Measurements from ENCODE around the gene NUCKS1. TPM values are rescaled to one million over a fixed set of nuclear protein-coding genes. Genes with fewer than 3 reads are reported as not detected.

Gene NUCKS1
- total RNA-seq, 1 donor from 2014 or later: 202 TPM

DNA sequence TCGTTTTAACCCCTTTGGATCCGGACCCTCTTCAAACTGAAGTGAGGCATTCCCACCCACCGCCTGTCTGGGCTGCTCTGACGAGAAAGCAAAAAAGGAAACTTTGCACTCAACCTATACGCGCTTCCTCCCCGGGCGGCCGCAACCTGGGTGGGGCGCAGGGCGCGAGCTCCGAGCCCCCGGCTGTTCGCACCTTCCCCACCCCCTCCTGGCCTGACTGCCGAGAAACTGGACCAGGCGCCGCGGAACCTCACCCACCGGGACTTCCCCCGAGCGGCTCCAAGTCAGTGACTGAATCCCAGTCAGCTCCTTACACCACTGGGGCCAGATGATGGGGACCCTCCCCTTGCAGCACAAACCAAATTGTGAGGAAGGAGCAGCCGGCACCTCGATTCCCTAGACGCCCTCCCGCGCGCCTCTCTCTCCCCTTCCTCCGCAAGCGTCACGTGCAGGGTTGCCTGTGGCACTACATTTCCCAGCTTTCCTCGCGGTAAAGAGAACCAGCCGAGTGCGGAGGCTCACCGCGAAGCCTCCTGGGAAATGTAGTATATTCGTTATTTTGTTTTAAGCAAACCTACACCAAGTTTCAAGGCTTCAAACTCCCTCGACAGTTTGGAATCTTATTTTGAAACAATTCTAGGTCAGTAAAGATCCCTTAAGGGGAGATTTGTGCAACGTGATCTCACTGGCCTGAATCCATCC, 25.2 kb upstream of the NUCKS1 start, which contains the start of gene RAB29:
Gene RAB29, minus strand, starts transcription at position 468 of the 702 bp plus-strand sequence. CDS start 526 bp downstream, outside the sequence.
- intact Hi-C loops (cut with micrococcal nuclease): no loop called here
- ATAC-seq (peak; percentile 98), DNase-seq (peak; percentile 85)

DNA sequence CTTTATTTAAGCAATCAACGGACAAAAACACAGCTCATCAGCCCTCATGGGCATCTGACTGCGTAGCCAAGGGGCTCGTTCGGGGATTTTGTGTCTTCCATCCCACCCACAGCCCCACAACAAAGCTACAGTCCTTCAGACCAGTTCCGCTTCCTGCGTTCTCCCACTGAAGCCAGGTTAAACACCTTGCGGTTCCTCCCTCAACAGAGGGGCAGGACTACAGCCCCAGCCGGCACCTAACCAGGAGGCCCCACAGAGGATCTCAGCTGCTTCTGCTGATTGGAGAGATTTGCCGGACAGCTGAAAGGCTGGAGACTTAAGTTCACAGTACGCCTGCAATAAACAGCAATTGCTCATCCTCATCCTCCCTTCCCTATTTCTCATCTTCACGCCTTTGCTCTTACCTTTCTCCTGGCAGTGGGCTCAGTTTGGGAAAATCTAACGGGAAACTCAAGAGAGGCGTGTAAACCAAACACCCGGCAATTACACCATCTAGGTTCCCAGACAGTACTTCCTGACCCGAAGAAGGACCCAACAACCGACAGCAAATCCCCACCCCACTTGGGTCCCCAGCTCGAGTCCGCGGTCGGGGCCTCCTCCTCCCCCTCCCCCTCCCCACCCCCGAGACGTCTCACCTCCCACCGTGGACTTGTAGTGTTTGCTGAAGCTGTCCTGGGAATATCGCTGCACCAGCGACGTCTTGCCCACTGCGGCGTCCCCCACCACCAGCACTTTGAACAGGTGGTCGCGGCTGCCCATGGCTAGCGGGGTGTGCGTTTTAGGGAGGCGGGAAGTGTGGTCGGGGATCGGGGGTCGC, 24.4 kb upstream of the NUCKS1 start:
- intact Hi-C loops (cut with micrococcal nuclease): no loop called here
- ATAC-seq: peak; percentile 44
- no peak for DNase-seq

DNA sequence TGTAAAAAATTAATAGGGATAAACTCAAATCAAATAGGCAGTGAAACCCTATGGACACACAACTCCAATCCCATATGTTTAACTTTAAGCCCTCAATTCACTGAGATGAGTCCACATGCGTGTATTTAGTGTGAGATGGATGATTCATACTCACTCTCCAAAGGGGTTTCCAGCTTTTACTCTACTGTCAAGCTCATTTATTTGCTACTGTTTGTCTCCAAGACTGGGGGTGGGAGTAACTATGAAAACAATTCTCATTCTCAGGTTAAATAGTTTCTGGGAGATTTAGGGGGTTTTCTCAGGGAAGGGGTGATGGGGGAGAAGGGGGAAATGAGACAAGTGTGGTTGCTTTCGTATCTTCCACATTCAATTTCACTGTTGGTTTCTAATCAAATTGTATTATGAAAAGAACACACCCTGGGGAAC, 22.6 kb upstream of the NUCKS1 start:
- ATAC-seq (no peak), DNase-seq (no peak)
- intact Hi-C loops (cut with micrococcal nuclease): no loop called here

DNA sequence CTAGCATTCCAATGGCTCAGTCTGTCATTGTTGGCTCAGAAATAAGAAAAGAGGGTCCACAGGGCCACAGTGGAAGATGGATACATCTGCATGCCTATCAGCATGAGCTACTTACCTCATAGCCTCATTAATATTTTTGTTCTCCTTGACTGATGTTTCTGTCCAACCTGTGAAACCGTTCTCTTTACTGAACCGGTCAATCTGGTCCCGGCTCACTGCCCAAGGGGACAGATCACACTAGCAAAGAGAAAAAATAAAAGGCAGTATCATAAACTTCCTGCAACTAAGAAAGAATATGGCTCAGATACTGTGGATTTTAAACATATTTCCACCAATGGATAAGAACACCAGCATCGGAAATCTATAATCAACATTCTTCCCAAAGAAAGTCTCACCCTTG, 20.6 kb upstream of the NUCKS1 start:
- ATAC-seq (no peak), DNase-seq (no peak)
- intact Hi-C loops (cut with micrococcal nuclease): no loop called here

DNA sequence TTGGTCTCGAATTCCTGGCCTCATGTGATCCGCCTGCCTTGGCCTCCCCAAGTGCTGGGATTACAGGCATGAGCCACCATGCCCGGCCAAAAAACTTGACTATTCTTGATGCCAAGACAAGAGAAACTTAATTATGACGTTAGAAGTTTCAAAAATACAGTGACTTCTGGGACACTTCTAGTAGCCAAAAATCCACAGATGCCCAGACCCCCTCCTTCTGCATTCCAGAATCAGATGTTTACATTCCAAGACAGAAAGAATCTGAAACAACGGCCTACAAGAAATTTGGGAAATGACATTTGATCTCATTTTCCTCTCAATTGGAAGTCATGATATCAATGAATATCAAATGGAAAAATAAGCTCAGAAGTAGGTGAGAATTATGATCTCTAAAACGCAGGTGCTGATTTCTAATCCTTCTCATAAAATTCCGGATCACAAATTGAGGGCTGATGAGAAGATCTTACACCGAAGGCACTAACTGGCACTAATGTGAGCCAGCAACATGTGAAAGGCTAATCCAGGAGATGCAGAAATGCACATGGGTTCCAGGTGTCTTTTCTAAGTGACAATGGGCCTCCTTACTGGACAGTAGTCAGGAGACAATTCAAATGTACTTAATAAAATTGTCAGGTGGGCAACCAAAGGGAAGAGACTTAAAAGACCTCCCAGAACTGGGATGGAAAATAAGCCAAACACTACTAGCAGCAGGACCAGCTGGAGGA, 19.8 kb upstream of the NUCKS1 start:
- intact Hi-C loops (cut with micrococcal nuclease): no loop called here
- ATAC-seq: no peak
- no peak for DNase-seq

DNA sequence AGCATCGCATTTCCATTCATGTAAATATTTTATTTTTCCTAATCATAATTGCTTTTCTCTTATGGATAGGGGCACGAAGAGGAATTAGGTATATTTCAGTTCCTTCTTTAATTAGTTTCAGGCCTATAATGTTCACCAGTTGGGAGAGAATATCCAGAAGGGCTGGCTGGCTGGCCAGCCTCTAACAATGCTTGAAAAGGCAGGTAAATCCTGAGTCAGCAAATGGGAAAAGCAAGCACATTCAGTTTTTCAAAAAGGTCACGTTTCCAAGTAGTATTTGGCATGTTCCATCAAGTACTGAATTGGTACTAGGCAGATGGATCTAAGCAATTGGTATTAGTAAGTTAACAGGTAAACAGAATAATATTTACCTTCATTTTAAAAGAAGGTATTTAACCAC, 17.3 kb upstream of the NUCKS1 start:
- DNase-seq: no peak
- intact Hi-C loops (cut with micrococcal nuclease): no loop called here
- no peak for ATAC-seq

DNA sequence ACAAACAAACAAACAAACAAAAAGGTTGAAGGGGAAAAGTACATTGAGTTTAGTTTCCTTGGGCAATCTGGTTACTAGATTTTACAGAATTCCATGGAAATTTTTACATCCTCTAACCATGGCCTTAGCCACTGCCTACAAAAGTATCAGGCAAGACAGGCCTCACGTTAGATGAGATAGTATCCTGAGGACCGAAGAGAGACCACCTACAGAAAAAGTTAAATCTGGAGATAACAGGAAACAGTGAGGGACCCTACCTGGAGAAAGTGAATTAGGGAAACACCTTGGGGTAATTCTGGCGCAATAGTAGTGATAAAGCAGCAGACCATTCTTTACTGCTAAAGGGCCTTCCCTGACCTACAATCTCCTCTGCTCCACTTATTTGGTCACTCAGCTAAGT, 16.6 kb upstream of the NUCKS1 start:
- no peak for ATAC-seq
- DNase-seq: no peak
- intact Hi-C loops (cut with micrococcal nuclease): no loop called here

DNA sequence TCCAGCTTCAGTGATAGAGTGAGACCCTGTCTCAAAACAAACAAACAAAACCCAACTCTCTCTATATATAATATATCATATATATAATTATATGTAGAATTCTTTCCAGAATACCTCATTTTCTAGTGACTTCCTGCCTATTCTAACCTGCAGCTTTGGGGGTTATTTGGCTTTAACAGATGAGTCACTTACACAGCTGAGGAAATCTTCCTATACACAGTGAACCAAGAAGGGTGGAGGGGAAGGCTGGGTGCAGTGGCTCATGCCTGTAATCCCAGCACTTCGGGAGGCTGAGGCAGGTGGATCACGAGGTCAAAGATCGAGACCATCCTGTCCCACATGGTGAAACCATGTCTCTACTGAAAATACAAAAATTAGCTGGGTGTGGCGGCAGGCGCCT, 16.1 kb upstream of the NUCKS1 start:
- ATAC-seq (no peak), DNase-seq (no peak)
- intact Hi-C loops (cut with micrococcal nuclease): no loop called here

DNA sequence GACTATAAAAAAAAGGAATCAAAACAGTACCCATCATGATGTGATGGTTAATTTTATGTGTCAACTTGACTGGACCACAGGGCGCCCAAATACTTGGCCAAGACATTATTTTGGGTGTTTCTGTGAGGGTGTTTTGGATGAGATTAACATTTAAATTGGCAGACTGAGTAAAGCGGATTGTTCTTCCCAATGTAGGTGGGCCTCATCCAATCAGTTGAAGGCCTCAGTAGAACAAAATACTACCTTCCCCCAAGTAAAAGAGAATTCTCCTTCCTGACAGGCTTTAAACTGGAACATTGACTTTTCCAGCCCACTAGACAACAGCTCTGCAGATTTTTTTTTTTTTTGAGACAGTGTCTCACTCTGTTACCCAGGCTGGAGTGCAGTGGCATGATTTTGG, 14.6 kb upstream of the NUCKS1 start:
- DNase-seq (no peak), ATAC-seq (no peak)
- intact Hi-C loops (cut with micrococcal nuclease): no loop called here

DNA sequence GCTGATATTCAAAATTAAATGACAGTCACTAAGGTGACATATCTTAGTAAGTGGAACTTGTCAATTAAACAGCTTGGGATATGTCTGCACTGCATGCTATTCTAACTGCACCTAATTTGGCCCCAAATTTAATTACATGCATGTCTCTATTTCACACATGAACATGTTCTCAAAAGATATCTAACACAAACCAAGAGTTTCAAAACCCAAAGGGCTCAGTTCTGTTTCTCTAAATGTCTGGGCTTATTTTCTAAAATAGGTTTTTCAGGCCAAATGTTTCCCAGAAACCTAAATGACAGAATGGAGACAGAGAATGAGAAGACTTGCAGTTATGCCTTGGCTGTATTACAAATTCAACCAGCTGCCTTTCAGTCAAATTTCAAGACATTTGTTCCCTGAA, 14.0 kb upstream of the NUCKS1 start:
- intact Hi-C loops (cut with micrococcal nuclease): no loop called here
- DNase-seq: no peak
- ATAC-seq: no peak

DNA sequence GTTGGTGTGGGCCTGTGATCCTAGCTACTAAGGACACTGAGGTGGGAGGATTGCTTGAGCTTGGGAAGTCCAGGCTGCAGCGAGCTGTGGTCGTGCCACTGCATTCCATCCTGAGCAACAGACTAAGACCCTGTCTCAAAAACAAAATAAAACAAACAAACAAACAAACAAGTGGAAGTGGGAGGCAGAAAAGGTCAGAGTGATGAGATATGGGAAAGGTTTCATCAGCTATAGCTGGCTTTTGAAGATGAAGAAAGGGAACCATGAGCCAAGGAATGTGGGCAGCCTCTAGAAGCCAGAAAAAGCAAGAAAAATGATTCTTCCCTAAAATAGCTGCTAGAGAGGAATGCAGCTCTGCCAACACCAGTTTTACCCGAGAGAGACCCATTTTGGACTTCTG, 10.6 kb upstream of the NUCKS1 start:
- intact Hi-C loops (cut with micrococcal nuclease): no loop called here
- DNase-seq (no peak), ATAC-seq (no peak)

DNA sequence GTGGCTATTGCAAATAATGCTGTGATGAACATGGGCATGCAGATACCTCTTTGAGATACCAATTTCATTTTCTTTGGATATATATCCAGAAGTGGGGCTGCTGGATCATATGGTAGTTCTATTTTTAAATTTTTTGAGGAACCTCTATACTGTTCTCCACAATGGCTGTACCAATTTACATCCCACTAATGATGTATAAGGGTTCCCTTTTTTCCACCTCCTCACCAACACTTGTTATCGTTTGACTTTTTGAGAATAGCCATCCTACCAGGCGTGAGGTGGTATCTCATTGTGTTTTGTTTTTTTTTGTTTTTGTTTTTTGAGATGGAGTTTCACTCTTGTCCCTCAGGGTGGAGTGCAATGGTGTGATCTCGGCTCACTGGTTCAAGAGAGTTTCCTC, 6.6 kb upstream of the NUCKS1 start:
- DNase-seq: no peak
- no peak for ATAC-seq
- intact Hi-C loops (cut with micrococcal nuclease): no loop called here

DNA sequence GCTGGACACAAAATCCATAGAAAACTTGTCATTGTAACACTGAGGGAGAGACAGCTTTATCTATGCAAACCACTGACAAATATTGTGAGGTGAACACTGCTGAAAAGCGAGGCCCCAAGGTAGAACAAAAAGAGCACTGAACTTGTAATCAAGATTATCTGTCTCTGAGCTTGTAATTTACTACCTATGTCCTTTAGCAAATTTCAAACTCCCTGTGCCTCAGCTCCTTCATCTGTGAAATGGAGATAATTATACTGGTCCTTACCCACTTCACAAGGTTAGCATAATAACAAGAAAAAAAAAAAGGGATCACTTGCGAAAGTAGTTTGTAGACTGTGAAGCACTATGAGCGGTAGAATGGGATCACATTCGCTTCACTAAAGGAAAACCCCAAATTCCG, 4.9 kb upstream of the NUCKS1 start:
- intact Hi-C loops (cut with micrococcal nuclease): no loop called here
- ATAC-seq: no peak
- DNase-seq: no peak

DNA sequence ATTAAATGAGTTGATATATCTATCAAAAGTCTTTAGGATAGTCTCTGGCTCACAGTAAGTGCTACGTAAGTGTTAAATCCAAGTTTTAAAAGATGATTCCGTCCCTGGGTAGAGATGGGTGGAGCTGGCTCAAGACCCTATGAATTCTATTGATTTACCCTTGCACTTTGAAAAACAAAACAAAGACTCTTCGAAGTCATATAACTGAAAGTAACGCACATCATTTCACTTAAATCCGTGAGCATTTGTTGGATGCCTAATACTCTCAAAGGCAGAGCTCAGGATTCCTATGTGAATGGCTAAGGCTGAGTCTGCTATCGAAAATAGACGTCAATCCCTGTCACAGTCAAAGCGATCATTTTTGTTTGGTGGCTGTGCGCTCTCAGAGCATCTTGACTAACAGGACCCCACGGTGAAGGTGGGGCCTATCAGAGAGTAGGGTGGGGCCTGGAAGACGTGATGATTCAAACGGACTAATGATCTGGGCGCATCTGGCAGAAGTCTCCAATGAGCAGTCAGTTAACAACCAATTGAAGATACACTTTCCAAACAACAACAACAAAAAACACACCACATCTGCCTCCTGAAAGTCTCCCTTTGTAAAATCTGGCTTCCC, 1.2 kb upstream of the NUCKS1 start:
- DNase-seq (no peak), ATAC-seq (no peak)
- intact Hi-C loops (cut with micrococcal nuclease): no loop called here

DNA sequence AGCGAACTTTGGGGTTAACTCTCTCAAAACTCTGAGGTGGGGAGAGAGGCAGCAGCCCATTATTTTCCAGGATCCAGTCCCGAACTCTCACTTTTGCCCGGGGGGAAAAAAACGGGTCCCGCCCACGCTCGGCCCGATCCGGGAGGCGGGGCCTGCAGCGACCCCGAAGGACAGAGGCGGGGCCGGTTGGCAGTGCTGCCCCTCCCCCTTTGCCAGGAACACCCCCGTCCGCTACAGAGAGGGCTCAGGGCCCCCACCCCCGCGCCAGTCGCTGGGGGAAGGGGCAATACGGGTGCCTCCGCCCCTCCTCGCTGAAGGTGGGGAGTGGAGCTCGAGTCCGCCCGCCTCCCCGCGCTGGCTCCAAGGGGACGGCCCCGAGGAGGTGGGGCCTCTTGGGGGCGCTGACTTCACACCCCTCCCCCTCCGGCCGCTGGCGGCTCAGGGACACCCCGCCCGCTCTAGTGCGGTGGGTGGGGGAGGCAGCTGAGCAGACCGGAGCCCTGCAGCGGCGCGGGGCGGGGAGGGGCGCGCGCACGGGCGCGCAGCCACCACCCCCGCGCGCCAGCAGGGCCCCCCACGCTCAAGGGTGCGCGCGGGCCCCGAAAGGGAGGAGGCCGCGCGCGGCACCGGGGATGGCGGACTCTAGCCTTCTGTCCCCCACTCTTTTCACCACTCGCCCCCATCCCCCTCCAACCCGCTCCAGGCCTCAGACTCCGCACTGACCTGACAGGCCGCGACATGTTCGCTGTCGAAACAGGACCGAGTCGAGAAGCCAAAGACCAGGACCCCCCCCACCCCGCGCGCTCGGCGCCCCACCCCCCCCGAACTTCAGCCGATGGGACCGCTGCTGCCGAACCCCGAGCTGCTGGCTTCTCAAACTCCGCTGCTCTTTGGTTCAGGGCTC, 496 bp downstream of the NUCKS1 start:
- peak; percentile 90 for ATAC-seq
- DNase-seq: peak; percentile 98
- intact Hi-C loops (cut with micrococcal nuclease): no loop called here

DNA sequence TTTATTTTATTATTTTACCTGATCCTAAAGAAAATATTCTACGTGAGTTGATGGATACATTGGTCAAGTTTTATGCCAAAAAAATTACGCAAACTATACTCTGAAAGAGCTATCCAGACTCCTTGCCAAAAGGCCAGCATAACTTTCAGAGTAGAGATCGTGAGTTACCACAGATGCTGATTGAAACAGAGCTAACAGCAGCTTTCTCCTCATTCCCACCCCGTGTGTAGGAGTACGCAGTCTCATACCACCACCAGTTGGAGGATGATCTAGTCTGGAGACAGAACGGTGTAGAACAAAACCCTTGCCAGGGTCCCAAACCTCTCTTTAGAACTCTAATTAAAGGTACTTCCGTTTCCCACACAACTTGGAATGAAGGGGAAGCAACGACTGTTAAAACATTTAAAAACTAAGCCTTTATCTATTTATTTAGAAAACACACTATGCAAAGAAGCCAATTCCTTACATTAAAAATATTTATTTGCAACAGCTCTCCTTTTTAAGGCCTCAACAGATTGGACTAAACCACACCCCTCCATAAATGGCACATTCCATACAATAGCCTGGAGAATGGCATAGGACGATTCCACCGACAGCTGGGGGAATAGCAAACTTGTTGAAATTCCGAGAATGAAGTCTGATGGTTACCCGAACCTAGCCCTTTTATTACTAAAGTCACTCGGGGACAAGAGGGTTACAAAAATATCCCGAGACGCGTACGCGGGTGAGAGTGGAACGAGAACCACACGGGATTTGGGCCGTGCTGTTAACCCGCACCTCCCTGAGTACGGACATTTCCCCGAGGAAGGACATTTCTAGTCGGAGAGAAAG, 1.4 kb downstream of the NUCKS1 start:
- intact Hi-C loops (cut with micrococcal nuclease): no loop called here
- peak; percentile 39 for ATAC-seq
- no peak for DNase-seq

DNA sequence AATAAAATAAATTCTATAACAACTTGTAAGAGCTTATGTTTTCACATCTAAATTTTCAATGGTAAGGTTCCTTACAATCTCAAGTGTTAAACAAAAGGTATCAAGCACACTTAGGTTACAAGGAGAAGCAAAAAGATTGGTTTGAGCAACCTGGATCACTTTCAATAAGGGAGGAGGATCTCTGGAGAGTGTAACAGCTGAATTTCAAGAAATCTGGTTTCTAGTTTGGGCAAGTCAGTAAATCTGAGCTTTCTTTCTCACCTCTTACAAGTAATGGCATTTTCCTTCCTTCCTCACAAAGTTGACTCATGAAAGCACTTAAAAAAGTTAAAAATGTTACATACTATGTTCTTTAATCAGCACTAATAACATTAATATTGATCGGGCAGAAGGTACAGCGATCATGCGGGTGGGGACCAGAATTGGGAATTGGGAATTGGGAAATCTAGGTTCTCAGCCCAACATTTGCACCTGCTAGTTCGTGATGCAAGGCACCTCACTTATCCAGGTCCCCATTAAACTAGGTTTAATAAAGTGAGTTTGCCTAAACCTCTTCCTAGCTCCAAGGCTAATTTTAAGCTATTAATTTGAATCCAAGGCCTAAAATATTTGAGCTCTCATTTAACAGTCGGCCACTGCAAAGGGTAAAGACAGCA, 3.1 kb downstream of the NUCKS1 start:
- DNase-seq (no peak), ATAC-seq (no peak)
- intact Hi-C loops (cut with micrococcal nuclease): no loop called here

All from left ventricle myocardium superior (tissue), 1 donor.